ENCODE data around the gene SH3BP1.

DNA sequence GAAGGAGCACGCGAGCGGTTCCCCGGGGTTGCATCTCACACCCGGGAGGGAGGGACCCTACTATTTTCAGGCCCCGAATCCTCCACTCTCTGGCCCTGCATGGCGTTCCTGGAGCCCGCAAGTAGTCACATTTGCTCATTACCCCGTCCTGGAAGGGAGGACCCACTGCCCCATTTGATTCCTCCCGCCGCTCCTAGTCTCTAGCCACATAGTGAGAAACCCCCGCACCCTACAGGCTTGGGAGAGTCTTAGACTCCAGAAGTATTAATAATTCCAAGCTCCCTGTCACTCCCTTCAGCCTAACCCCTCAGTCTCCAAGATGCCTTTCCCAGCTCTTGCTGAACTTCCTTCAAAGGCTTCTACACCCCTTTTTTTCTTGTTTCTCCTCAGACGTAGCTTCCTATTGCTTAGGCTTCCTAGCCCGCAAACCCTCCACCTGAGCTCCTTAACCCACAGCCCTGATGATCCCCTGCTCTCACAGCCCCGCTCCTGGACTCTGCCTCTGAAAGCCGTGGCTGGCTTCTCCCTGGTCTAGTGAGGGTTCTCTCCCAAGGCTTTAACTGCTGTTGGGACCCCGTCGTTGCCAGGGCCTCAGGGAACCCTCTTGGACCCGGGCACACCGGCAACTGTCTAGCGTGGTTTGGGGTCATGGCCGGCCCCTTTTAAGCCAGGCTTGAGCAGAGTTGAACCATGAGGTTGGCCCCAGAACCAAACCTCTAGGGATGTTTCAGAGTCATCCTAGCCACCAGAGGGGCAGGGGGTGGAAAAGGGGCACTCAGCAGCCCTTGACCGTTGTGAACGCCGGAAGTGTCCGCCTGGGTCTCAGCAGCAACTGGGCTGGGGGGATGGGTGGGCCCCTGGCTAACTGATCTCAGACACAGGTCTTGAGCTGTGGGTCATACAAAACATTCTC, 30.0 kb upstream of the SH3BP1 start:
- TF ChIP-seq, protein P1, sequence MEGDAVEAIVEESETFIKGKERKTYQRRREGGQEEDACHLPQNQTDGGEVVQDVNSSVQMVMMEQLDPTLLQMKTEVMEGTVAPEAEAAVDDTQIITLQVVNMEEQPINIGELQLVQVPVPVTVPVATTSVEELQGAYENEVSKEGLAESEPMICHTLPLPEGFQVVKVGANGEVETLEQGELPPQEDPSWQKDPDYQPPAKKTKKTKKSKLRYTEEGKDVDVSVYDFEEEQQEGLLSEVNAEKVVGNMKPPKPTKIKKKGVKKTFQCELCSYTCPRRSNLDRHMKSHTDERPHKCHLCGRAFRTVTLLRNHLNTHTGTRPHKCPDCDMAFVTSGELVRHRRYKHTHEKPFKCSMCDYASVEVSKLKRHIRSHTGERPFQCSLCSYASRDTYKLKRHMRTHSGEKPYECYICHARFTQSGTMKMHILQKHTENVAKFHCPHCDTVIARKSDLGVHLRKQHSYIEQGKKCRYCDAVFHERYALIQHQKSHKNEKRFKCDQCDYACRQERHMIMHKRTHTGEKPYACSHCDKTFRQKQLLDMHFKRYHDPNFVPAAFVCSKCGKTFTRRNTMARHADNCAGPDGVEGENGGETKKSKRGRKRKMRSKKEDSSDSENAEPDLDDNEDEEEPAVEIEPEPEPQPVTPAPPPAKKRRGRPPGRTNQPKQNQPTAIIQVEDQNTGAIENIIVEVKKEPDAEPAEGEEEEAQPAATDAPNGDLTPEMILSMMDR (IDR thresholded peaks at IDR 0.05; ENCODE audit: low read depth, low read length, poor library complexity, severe bottlenecking), result no peak
- TF ChIP-seq EZH2phosphoT487 (IDR thresholded peaks at IDR 0.05; ENCODE audit: borderline replicate concordance, low read length), result no peak
